ENCODE measurements around the gene SLC3A2.

GRCh38 chr11:62842171-62842741 is 38.4 kb upstream of the SLC3A2 start:
- TF ChIP-seq CTCF (IDR thresholded peaks at IDR 0.05), result no peak
- TF ChIP-seq POLR2A (IDR thresholded peaks at IDR 0.05), result no peak
- TF ChIP-seq EP300 (IDR thresholded peaks at IDR 0.05), result no peak
